HFF-Myc (cell line): ENCODE data around the gene ZIK1.
A peak's percentile ranks its signal among the peaks of the same experiment; 100 is the strongest.

Experiments used
- DNase-seq: peaks from one replicate; pipeline ENCODE4 v3.0.0-alpha.2; 2011; ENCODE audit warnings: low read depth; ENCODE audit errors: extremely low read depth
- H3K4me3 ChIP-seq: replicated peaks from 2 replicates; pipeline ENCODE4 v1.5.1; 2011; ENCODE audit warnings: low read depth, mild to moderate bottlenecking, control low read depth, low read length
- TF ChIP-seq, protein P1 (sequence below): IDR thresholded peaks from 2 replicates; pipeline ENCODE4 v1.5.1; 2012; ENCODE audit warnings: mild to moderate bottlenecking, low read depth, low read length, control low read depth; ENCODE audit errors: missing control alignments

Gene ZIK1

DNA sequence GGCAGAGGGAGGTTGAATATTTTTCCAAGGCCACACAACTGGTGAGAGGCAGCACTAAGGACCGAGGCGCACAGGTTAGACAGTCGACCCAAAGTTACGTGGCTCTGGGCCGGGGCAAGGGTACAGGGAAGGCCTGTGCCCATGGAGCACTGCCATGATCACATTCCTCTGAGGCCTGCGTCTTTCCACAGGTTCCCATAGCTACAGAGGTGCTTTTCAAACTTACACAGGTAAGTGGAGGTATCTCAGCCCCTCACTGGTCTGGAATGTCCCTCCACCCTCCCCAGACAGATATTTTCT, 49.8 kb downstream of the ZIK1 start:
- no peak for DNase-seq
- TF ChIP-seq, protein P1, sequence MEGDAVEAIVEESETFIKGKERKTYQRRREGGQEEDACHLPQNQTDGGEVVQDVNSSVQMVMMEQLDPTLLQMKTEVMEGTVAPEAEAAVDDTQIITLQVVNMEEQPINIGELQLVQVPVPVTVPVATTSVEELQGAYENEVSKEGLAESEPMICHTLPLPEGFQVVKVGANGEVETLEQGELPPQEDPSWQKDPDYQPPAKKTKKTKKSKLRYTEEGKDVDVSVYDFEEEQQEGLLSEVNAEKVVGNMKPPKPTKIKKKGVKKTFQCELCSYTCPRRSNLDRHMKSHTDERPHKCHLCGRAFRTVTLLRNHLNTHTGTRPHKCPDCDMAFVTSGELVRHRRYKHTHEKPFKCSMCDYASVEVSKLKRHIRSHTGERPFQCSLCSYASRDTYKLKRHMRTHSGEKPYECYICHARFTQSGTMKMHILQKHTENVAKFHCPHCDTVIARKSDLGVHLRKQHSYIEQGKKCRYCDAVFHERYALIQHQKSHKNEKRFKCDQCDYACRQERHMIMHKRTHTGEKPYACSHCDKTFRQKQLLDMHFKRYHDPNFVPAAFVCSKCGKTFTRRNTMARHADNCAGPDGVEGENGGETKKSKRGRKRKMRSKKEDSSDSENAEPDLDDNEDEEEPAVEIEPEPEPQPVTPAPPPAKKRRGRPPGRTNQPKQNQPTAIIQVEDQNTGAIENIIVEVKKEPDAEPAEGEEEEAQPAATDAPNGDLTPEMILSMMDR, result no peak
- peak overlapping the region; percentile 77 for H3K4me3 ChIP-seq

DNA sequence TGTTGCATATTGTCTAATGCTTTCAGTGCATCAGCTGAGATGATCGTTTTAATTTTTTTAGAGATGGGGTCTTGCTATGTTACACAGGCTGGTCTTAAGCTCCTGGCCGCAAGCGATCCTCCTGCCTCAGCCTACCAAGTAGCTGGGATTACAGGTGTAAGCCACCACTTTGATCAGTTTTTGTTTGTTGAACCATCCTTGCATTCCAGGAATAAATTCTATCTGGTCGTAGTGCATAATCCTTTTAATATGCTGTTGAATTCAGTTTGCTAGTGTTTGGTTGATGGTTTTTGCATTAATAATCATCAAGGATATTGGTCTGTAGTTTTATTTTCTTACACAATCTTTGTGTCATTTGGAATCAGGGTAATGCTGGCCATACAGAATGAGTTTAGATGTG, 53.4 kb downstream of the ZIK1 start:
- H3K4me3 ChIP-seq, result no peak overlapping the region
- TF ChIP-seq, protein P1, result no peak
- DNase-seq, result no peak

- TF ChIP-seq, protein P1, result no peak
- DNase-seq, result no peak
- no peak overlapping the region for H3K4me3 ChIP-seq
Observed at GRCh38 chr19:57641715-57642234, 57.8 kb downstream of the ZIK1 start.

DNA sequence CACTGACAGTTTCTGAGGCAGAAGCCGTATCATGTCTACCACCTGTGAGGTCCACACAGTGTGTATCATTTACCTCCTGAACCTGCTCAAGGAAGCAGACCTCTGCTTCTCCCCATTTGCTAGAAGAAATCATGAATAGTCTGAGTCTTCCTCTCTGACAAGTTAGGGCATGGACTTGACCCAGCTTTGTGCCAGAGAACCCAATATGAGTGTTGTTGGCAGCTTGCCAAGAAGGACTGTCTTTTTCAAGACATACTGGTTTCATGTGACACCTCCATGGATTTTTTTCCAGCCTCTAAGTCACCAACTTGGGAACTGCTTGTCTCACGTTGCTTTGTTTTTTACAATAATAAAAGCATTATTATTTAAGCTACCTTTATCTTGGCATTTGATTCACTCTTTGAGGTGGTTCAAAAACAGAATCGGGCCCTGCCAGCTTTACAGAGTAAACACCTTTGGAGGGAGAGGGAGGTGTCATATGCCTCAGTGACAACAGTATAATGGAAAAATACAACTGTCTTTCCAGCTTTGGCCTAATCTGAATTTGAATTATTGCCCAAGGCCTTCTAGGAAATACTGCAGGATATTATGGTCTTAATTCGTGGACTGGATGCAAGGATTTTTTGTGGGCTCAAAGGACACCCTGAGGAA, 58.6 kb downstream of the ZIK1 start:
- no peak for DNase-seq
- TF ChIP-seq, protein P1, result no peak
- H3K4me3 ChIP-seq, result no peak overlapping the region
